IMR-90 (cell line): ENCODE results near the gene FOXP4. TPM values are rescaled to one million over a fixed set of nuclear protein-coding genes. Genes with fewer than 3 reads are reported as not detected.

ENCODE experiments used
- ATAC-seq: fragments of 200-7000 bp; cut with Tn5 transposase; 2 replicates; pipeline ENCODE4 v1.9.1; 2020; ENCODE audit warnings: low read depth, mild to moderate bottlenecking, moderate library complexity
- BruUV-seq: library from RNA; stranded (reverse); fragments of 400-500 nt; replicated peaks from 2 replicates; lab custom pipeline; 2021; lab: Mats Ljungman, UMichigan
- CTCF ChIA-PET: fragments of 300-600 bp; formaldehyde crosslinking; extraction: SDS; loops from one replicate; lab custom pipeline; 2021; ENCODE audit warnings: antibody characterized with exemption; lab: Yijun Ruan, JAX
- POLR2A ChIA-PET: fragments of 300-600 bp; sonication (Branson Sonifier 250); formaldehyde crosslinking; loops from one replicate; lab custom pipeline; 2022; ENCODE audit warnings: antibody characterized with exemption; ENCODE audit not compliant: unreplicated experiment; lab: Charles Lee
- DNase-seq: peaks from one replicate; pipeline ENCODE4 v3.0.0; 2013
- H2AFZ ChIP-seq: replicated peaks from 2 replicates; pipeline ENCODE3; 2013; ENCODE audit warnings: low read length, mild to moderate bottlenecking; ENCODE audit not compliant: poor library complexity
- H2AK5ac ChIP-seq: 2 replicates; pipeline ENCODE4 v1.6.1; 2013; ENCODE audit warnings: low read depth, low read length, inconsistent platforms
- H2AK9ac ChIP-seq: replicated peaks from 2 replicates; pipeline ENCODE3; 2013; ENCODE audit warnings: mild to moderate bottlenecking, low read depth, low read length, moderate library complexity; ENCODE audit not compliant: poor library complexity
- H2BK120ac ChIP-seq: 2 replicates; pipeline ENCODE4 v1.6.1; 2013; ENCODE audit warnings: low read depth, low read length, inconsistent platforms
- H2BK15ac ChIP-seq: 3 replicates; pipeline ENCODE4 v1.6.1; 2013; ENCODE audit warnings: low read depth, low read length, inconsistent platforms
- H2BK20ac ChIP-seq: 2 replicates; pipeline ENCODE4 v1.6.1; 2013; ENCODE audit warnings: low read depth, mild to moderate bottlenecking, inconsistent platforms, low read length, moderate library complexity
- H2BK5ac ChIP-seq: 2 replicates; pipeline ENCODE4 v1.6.1; 2013; ENCODE audit warnings: mild to moderate bottlenecking, low read depth, low read length, inconsistent platforms; ENCODE audit not compliant: poor library complexity, severe bottlenecking
- H3K14ac ChIP-seq: replicated peaks from 2 replicates; pipeline ENCODE4 v1.6.1; 2013; ENCODE audit warnings: low read depth, low read length, inconsistent platforms
- H3K18ac ChIP-seq: 2 replicates; pipeline ENCODE4 v1.6.1; 2013; ENCODE audit warnings: low read depth, low read length, control low read depth
- H3K23ac ChIP-seq: 2 replicates; pipeline ENCODE4 v1.6.1; 2013; ENCODE audit warnings: low read depth, low read length, inconsistent platforms
- H3K27ac ChIP-seq: 2 replicates; pipeline ENCODE4 v1.5.1; 2013; ENCODE audit warnings: mild to moderate bottlenecking, control low read depth, low read length; ENCODE audit not compliant: insufficient read depth
- H3K27me3 ChIP-seq: 2 replicates; pipeline ENCODE4 v1.6.1; 2013; ENCODE audit warnings: low read length; ENCODE audit not compliant: control insufficient read depth, insufficient read depth
- H3K36me3 ChIP-seq: 2 replicates; pipeline ENCODE4 v1.6.1; 2013; ENCODE audit warnings: low read length, mixed read lengths; ENCODE audit not compliant: control insufficient read depth, insufficient read depth
- H3K4ac ChIP-seq: 2 replicates; pipeline ENCODE4 v1.6.1; 2013; ENCODE audit warnings: low read depth, low read length, inconsistent platforms
- H3K4me1 ChIP-seq: 2 replicates; pipeline ENCODE4 v1.6.1; 2013; ENCODE audit warnings: low read length, mixed read lengths; ENCODE audit not compliant: control insufficient read depth, insufficient read depth
- H3K4me2 ChIP-seq: 2 replicates; pipeline ENCODE4 v1.6.1; 2013; ENCODE audit warnings: low read depth, mild to moderate bottlenecking, control low read depth, low read length, moderate library complexity
- H3K4me3 ChIP-seq: 2 replicates; pipeline ENCODE4 v1.5.1; 2013; ENCODE audit warnings: low read depth, mild to moderate bottlenecking, control low read depth, low read length, moderate library complexity; ENCODE audit not compliant: insufficient read depth
- H3K56ac ChIP-seq: 2 replicates; pipeline ENCODE4 v1.6.1; 2013; ENCODE audit warnings: low read length, inconsistent platforms; ENCODE audit not compliant: insufficient read depth; ENCODE audit errors: extremely low read depth
- H3K79me1 ChIP-seq, 2 experiments: 2 replicates each; pipeline ENCODE4 v1.6.1; 2013; ENCODE audit warnings: low read length in 2 of 2, inconsistent platforms in 1 of 2, low read depth in 1 of 2
- H3K9ac ChIP-seq: 2 replicates; pipeline ENCODE4 v1.6.1; 2013; ENCODE audit warnings: low read depth, low read length, control low read depth
- H3K9me1 ChIP-seq: 2 replicates; pipeline ENCODE4 v1.6.1; 2013; ENCODE audit warnings: low read length, inconsistent platforms; ENCODE audit not compliant: insufficient read depth
- H3K9me3 ChIP-seq: 2 replicates; pipeline ENCODE4 v1.6.1; 2013; ENCODE audit warnings: low read length; ENCODE audit not compliant: control insufficient read depth, insufficient read depth
- H4K20me1 ChIP-seq: 2 replicates; pipeline ENCODE4 v1.6.1; 2013; ENCODE audit warnings: low read length, inconsistent platforms; ENCODE audit not compliant: insufficient read depth
- H4K5ac ChIP-seq: 2 replicates; pipeline ENCODE4 v1.6.1; 2013; ENCODE audit warnings: mild to moderate bottlenecking, low read depth, low read length, control low read depth
- H4K8ac ChIP-seq, 2 experiments: 2 replicates each; pipeline ENCODE4 v1.6.1; 2013; ENCODE audit warnings: low read depth in 2 of 2, low read length in 2 of 2, control low read depth in 1 of 2, inconsistent platforms in 1 of 2
- H4K91ac ChIP-seq: 2 replicates; pipeline ENCODE4 v1.6.1; 2013; ENCODE audit warnings: low read depth, low read length, inconsistent platforms; ENCODE audit not compliant: insufficient read depth
- BHLHE40 ChIP-seq: fragments of 150-350 bp; IDR thresholded peaks from 2 replicates; pipeline ENCODE4 v1.6.1; 2016; ENCODE audit warnings: mild to moderate bottlenecking, low read depth, low read length
- CEBPB ChIP-seq: IDR thresholded peaks from 2 replicates; pipeline ENCODE4 v1.6.1; 2012; ENCODE audit warnings: low read depth, low read length, improper control_type of control experiment
- CHD1 ChIP-seq: IDR thresholded peaks from 2 replicates; pipeline ENCODE4 v1.6.1; 2012; ENCODE audit warnings: low read depth, low read length, improper control_type of control experiment
- CTCF ChIP-seq: conservative IDR thresholded peaks from 2 replicates; pipeline ENCODE4 v1.5.1; 2012; ENCODE audit warnings: mild to moderate bottlenecking, low read depth, low read length, improper control_type of control experiment
- ELK1 ChIP-seq: fragments of 150-350 bp; IDR thresholded peaks from 2 replicates; pipeline ENCODE4 v1.6.1; 2016; ENCODE audit warnings: low read depth, mild to moderate bottlenecking, low read length, moderate library complexity, borderline replicate concordance
- FOS ChIP-seq: fragments of 150-350 bp; IDR thresholded peaks from 2 replicates; pipeline ENCODE4 v1.6.1; 2016; ENCODE audit warnings: low read depth, low read length
- MAZ ChIP-seq: IDR thresholded peaks from 2 replicates; pipeline ENCODE4 v1.6.1; 2012; ENCODE audit warnings: low read depth, mild to moderate bottlenecking, low read length, improper control_type of control experiment, moderate library complexity, borderline replicate concordance
- MXI1 ChIP-seq: IDR thresholded peaks from 2 replicates; pipeline ENCODE4 v1.6.1; 2012; ENCODE audit warnings: low read depth, mild to moderate bottlenecking, low read length, moderate library complexity, borderline replicate concordance
- POLR2A ChIP-seq: IDR thresholded peaks from 2 replicates; pipeline ENCODE4 v1.6.1; 2012; ENCODE audit warnings: mild to moderate bottlenecking, low read depth, low read length
- RAD21 ChIP-seq: IDR thresholded peaks from 2 replicates; pipeline ENCODE4 v1.6.1; 2012; ENCODE audit warnings: low read length, improper control_type of control experiment
- RCOR1 ChIP-seq: IDR thresholded peaks from 2 replicates; pipeline ENCODE4 v1.6.1; 2012; ENCODE audit warnings: mild to moderate bottlenecking, low read length, improper control_type of control experiment; ENCODE audit not compliant: insufficient replicate concordance
- RFX5 ChIP-seq: IDR thresholded peaks from 2 replicates; pipeline ENCODE4 v1.8.0; 2012; ENCODE audit warnings: low read depth, mild to moderate bottlenecking, low read length, moderate library complexity
- SMC3 ChIP-seq: fragments of 150-350 bp; IDR thresholded peaks from 2 replicates; pipeline ENCODE4 v1.6.1; 2016; ENCODE audit warnings: low read depth, mild to moderate bottlenecking, antibody characterized with exemption, low read length, moderate library complexity
- USF2 ChIP-seq: fragments of 150-350 bp; IDR thresholded peaks from 2 replicates; pipeline ENCODE4 v1.6.1; 2017; ENCODE audit warnings: mild to moderate bottlenecking, antibody characterized with exemption, low read length, low read depth
- WGBS, 2 experiments: methylation state at CpG; one replicate each; pipeline versions ENCODE4 v1.1.5 to v1.1.7; 2013; ENCODE audit warnings: missing lambda C conversion rate in 2 of 2; ENCODE audit not compliant: insufficient read length in 1 of 2; ENCODE audit errors: extremely low coverage in 2 of 2; 5-methylcytosine and 5-hydroxymethylcytosine counted together
- dilution Hi-C: fragments of 300-500 bp; cut with HindIII; formaldehyde crosslinking; loops from one replicate; pipeline ENCODE4 v1.14.3; 2018; ENCODE audit warnings: low sequenced_read_pairs; ENCODE audit not compliant: unreplicated experiment
- in situ Hi-C: fragments of 300-500 bp; cut with MboI; formaldehyde crosslinking; loops from 3 replicates; pipeline ENCODE4 v1.14.3; 2019; ENCODE audit warnings: low sequenced_read_pairs, inconsistent platforms, mixed read lengths
- intact Hi-C: fragments of 100-400 bp; cut with micrococcal nuclease; formaldehyde crosslinking; loops from 2 replicates; pipeline ENCODE4 v1.10.0; 2022
- polyA plus RNA-seq, 3 experiments: library from polyadenylated mRNA; depleted of rRNA; stranded (reverse); fragments of >200 nt; gene quantifications; 2 replicates each; pipeline ENCODE4 v1.2.3, GENCODE V29; 2012; ENCODE audit warnings: low replicate concordance in 1 of 3
- total RNA-seq: library from RNA; depleted of rRNA; stranded (reverse); fragments of >200 nt; gene quantifications from 2 replicates; pipeline ENCODE4 v1.2.3, GENCODE V29; 2012

Gene FOXP4
- total and polyA plus RNA-seq, 2 of the 4 experiments (the other 2 are of a cell fraction): 0.72 to 9.5 TPM

GRCh38 chr6:41599015-41599851 lies 53.1 kb downstream of the FOXP4 start:
- CTCF ChIA-PET: no interaction called here
- POLR2A ChIA-PET: no interaction called here
- 71% methylated on average over 8 of the region's 21 CpGs; no CpG with 5 or more reads in 1 of the 2 experiments for WGBS, 2 experiments

More at GRCh38 chr6:41599015-41599851, 53.1 kb downstream of the FOXP4 start:
- H4K91ac ChIP-seq: no peak overlapping the region
- no peaks in the 10 kb centered on the region for H3K9me1 ChIP-seq
- H3K79me1 ChIP-seq: no peaks in the 10 kb centered on the region
- TF ChIP-seq MAZ (no peak), RAD21 (no peak), FOS (no peak), SMC3 (no peak), POLR2A (no peak), RCOR1 (no peak), CEBPB (no peak), USF2 (no peak), CHD1 (no peak), RFX5 (no peak), BHLHE40 (no peak), CTCF (no peak), ELK1 (no peak), MXI1 (no peak)
- H4K8ac ChIP-seq: no peak overlapping the region
- no peak overlapping the region for H3K9ac ChIP-seq
- ATAC-seq: no peak
- no peaks in the 10 kb centered on the region for H4K20me1 ChIP-seq
- no peak overlapping the region for H4K5ac ChIP-seq
- dilution Hi-C loops (no loop called here), in situ Hi-C loops (no loop called here), intact Hi-C loops (no loop called here)
- H3K27ac ChIP-seq: no peak overlapping the region
- no peak for DNase-seq
- H2BK120ac ChIP-seq: no peak overlapping the region
- H3K4me1 ChIP-seq: no peaks in the 10 kb centered on the region
- BruUV-seq: no TSS peak
- H3K18ac ChIP-seq: no peak overlapping the region
- H2AK9ac ChIP-seq: no peak overlapping the region
- no peak overlapping the region for H2BK20ac ChIP-seq
- H3K4ac ChIP-seq: no peak overlapping the region
- H3K23ac ChIP-seq: no peak overlapping the region
- H3K4me3 ChIP-seq: no peak overlapping the region
- H2AFZ ChIP-seq: no peak overlapping the region
- no peak overlapping the region for H3K56ac ChIP-seq
- no peaks in the 10 kb centered on the region for H3K9me3 ChIP-seq
- H3K4me2 ChIP-seq: no peak overlapping the region
- H3K14ac ChIP-seq: no peak overlapping the region
- H3K36me3 ChIP-seq: peaks cover 23% of the 10 kb centered on the region
- H2BK5ac ChIP-seq: no peak overlapping the region
- no peak overlapping the region for H2AK5ac ChIP-seq
- no peaks in the 10 kb centered on the region for H3K27me3 ChIP-seq
- H2BK15ac ChIP-seq: no peak overlapping the region
